ENCODE measurements around the gene OR7A17. TPM values are rescaled to one million over a fixed set of nuclear protein-coding genes. Genes with fewer than 3 reads are reported as not detected.

OR7A17 gene
- not detected for total RNA-seq

GRCh38 chr19:14886032-14886431, at the start of gene OR7A17:
OR7A17 (minus strand) TSS chr19:14886132; CDS start chr19:14881355, 4,777 bp downstream.
- ATAC-seq (no peak), DNase-seq (no peak)
- Mint-ChIP-seq H3K9me3 (no peaks in the 10 kb centered on the region), H3K4me3 (no peak within 1 kb of the TSS), H3K4me1 (ENCODE audit: low read depth) (peaks cover 6% of the 10 kb centered on the region), H3K27me3 (ENCODE audit: low read depth) (peaks cover 28% of the 10 kb centered on the region), H3K36me3 (ENCODE audit: insufficient read depth) (no peaks in the 10 kb centered on the region)

- DNase-seq (no peak), ATAC-seq (no peak)
- Mint-ChIP-seq H3K36me3 (ENCODE audit: insufficient read depth) (no peaks in the 10 kb centered on the region), H3K27me3 (ENCODE audit: low read depth) (peaks cover 29% of the 10 kb centered on the region), H3K4me3 (no peak overlapping the region), H3K4me1 (ENCODE audit: low read depth) (no peaks in the 10 kb centered on the region), H3K9me3 (peaks cover 6% of the 10 kb centered on the region)
Observed at GRCh38 chr19:14933506-14933905, 47.6 kb upstream of the OR7A17 start.

- no peak overlapping the region for H3K4me3 Mint-ChIP-seq
- H3K4me1 Mint-ChIP-seq (ENCODE audit: low read depth) = no peaks in the 10 kb centered on the region
- peaks cover 8% of the 10 kb centered on the region for H3K9me3 Mint-ChIP-seq
- DNase-seq (no peak), ATAC-seq (no peak)
- peaks cover 25% of the 10 kb centered on the region for H3K27me3 Mint-ChIP-seq (ENCODE audit: low read depth)
- H3K36me3 Mint-ChIP-seq (ENCODE audit: insufficient read depth) = no peaks in the 10 kb centered on the region
Observed at GRCh38 chr19:14916848-14917247, 30.9 kb upstream of the OR7A17 start.

DNA sequence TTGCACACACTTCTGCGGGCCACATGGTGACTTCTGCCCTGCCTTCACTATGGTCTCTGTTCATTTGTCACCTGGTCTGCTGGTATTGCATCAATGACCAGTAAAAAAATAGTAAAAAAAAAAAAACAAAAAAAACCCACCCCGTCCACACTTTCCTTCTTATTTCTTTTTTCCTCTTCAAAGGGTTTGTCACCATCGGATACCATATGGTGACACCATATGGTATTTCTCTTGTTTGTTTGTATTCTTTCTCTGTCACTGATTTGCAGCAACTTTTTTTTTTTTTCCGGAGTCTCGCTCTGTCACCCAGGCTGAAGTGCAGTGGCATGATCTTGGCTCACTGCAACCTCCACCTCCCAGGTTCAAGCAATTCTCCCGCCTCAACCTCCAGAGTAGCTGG, 29.2 kb upstream of the OR7A17 start:
- DNase-seq = no peak
- Mint-ChIP-seq H3K9me3 (peaks cover 8% of the 10 kb centered on the region), H3K4me3 (no peak overlapping the region), H3K36me3 (ENCODE audit: insufficient read depth) (no peaks in the 10 kb centered on the region), H3K27me3 (ENCODE audit: low read depth) (peaks cover 31% of the 10 kb centered on the region), H3K4me1 (ENCODE audit: low read depth) (no peaks in the 10 kb centered on the region)
- no peak for ATAC-seq

GRCh38 chr19:14906711-14907110, 20.8 kb upstream of the OR7A17 start:
- H3K9me3 Mint-ChIP-seq = no peaks in the 10 kb centered on the region
- H3K4me3 Mint-ChIP-seq = no peak overlapping the region
- H3K4me1 Mint-ChIP-seq (ENCODE audit: low read depth) = no peaks in the 10 kb centered on the region
- no peak for ATAC-seq
- peaks cover 39% of the 10 kb centered on the region for H3K27me3 Mint-ChIP-seq (ENCODE audit: low read depth)
- no peak for DNase-seq
- no peaks in the 10 kb centered on the region for H3K36me3 Mint-ChIP-seq (ENCODE audit: insufficient read depth)

DNA sequence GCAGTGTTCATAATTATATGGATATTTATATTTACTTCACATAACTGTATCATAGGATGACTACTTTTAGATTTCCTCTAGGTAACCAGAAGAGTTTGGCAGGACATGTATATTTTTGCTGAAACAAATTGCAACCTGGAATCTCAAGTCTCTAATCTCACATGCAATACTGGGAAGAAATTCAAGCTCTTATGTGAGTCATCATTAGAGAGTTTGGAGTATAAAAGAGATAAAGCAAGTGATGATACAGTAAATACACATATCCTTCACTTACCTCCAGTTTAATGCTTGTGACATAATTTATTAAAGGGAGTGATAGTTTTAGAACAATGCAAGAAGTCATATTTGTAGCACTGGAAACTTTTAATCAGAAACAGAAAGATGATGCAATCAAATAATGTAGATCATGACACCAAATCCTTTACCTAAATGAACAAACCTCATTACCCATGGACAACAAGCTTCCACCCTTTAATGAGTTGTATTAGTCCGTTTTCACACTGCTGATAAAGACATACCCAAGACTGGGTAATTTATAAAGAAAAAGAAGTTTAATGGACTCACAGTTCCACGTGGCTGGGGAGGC, 15.8 kb upstream of the OR7A17 start:
- no peak for DNase-seq
- peaks cover 36% of the 10 kb centered on the region for H3K27me3 Mint-ChIP-seq (ENCODE audit: low read depth)
- no peaks in the 10 kb centered on the region for H3K36me3 Mint-ChIP-seq (ENCODE audit: insufficient read depth)
- H3K9me3 Mint-ChIP-seq = no peaks in the 10 kb centered on the region
- H3K4me3 Mint-ChIP-seq = no peak overlapping the region
- ATAC-seq = no peak
- no peaks in the 10 kb centered on the region for H3K4me1 Mint-ChIP-seq (ENCODE audit: low read depth)

GRCh38 chr19:14890643-14891379, 4.9 kb upstream of the OR7A17 start:
- no peaks in the 10 kb centered on the region for H3K9me3 Mint-ChIP-seq
- H3K4me3 Mint-ChIP-seq = no peak overlapping the region
- DNase-seq (no peak), ATAC-seq (no peak)
- no peaks in the 10 kb centered on the region for H3K36me3 Mint-ChIP-seq (ENCODE audit: insufficient read depth)
- peaks cover 36% of the 10 kb centered on the region for H3K27me3 Mint-ChIP-seq (ENCODE audit: low read depth)
- H3K4me1 Mint-ChIP-seq (ENCODE audit: low read depth) = peaks cover 6% of the 10 kb centered on the region

DNA sequence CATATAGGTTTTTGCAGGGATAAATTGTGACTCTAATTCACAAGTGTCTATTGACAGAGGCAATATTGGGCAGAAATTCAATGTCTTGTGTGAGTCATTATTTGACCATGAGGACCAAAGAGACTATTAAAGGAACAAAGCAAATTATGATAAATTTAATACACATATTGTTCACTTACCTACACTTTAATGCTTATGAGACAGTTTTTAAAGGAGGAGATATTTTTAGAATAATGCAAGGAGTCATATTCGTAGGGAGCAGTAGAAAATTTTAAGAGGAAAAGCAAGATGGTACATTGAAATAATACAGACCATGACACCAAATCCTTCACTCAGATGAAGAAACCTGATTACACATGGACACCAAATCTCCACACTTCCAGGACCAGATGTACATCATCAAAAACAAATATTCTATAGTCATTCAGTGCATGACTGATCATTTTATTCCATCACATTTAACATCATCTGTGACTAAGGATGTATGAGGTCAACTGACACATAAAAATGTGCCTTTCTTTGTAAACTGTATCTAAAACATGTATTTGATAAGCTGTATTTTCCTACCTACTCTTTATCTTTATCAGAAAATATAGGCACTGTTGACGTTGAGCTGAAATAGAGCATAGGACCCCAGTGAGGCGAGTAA, 4.2 kb upstream of the OR7A17 start:
- no peak for ATAC-seq
- no peaks in the 10 kb centered on the region for H3K9me3 Mint-ChIP-seq
- no peaks in the 10 kb centered on the region for H3K36me3 Mint-ChIP-seq (ENCODE audit: insufficient read depth)

DNA sequence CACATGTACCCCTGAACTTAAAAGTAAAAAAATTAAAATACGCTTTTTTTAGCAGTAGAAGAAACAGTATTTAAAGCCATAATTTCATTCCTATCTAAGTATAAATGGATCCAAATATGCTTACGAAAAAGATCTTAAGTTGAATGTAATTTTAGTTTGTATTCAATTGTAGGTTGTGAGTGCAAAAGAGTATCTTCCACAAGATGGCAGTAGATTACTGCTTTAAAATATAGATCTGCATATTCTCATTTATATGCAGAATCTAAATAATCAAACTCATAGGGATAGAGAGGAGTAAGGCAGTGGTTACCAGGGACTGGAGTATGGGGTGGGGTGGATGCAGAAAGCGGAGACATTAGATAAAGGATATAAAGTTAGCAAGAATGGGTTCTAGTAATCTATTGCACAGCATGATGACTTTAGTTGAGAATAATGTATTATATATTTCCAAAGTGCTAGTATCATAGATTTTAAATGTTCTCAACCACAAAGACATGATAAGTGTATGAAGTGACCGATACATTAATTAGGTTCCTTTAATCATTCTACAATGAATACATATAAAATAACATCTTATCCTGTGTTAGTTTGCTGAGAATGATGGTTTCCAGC, 14.2 kb downstream of the OR7A17 start:
- no peak for DNase-seq
- ATAC-seq = no peak
- Mint-ChIP-seq H3K9me3 (no peaks in the 10 kb centered on the region), H3K36me3 (ENCODE audit: insufficient read depth) (no peaks in the 10 kb centered on the region), H3K4me1 (ENCODE audit: low read depth) (no peaks in the 10 kb centered on the region), H3K27me3 (ENCODE audit: low read depth) (peaks cover 46% of the 10 kb centered on the region), H3K4me3 (no peak overlapping the region)

More for the DNA sequence above, 4.2 kb upstream of the OR7A17 start:
- no peak overlapping the region for H3K4me3 Mint-ChIP-seq
- peaks cover 39% of the 10 kb centered on the region for H3K27me3 Mint-ChIP-seq (ENCODE audit: low read depth)
- H3K4me1 Mint-ChIP-seq (ENCODE audit: low read depth) = peaks cover 6% of the 10 kb centered on the region
- DNase-seq = no peak

- H3K36me3 Mint-ChIP-seq (ENCODE audit: insufficient read depth) = no peaks in the 10 kb centered on the region
- no peak overlapping the region for H3K4me3 Mint-ChIP-seq
- H3K9me3 Mint-ChIP-seq = no peaks in the 10 kb centered on the region
- peaks cover 52% of the 10 kb centered on the region for H3K27me3 Mint-ChIP-seq (ENCODE audit: low read depth)
- DNase-seq (no peak), ATAC-seq (no peak)
- no peaks in the 10 kb centered on the region for H3K4me1 Mint-ChIP-seq (ENCODE audit: low read depth)
Observed at GRCh38 chr19:14868497-14868896, 17.4 kb downstream of the OR7A17 start.

DNA sequence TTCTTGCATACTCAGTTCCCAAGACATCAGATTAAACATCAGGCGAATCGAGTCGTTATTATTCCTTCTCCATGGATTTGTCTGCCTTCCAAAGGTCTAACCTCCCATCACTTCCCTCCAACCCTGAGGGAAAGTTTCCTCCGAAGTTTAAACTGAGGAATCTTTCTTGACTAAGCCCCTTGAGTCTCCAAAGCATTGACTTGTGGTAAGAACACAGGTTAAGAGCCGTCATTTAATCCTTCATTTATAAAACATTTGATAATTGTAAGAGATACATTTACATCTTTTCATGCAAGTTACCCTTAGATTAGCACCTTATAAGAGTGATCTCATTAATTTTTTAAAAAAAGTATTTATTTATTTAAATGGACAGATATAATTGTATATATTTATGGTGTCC, 37.1 kb downstream of the OR7A17 start, which contains the start of gene OR7A10:
TSS of gene OR7A10 (minus strand) at position 101 of the 400 bp plus-strand sequence. CDS start 7,045 bp downstream, outside the sequence.
- DNase-seq (no peak), ATAC-seq (no peak)
- no peaks in the 10 kb centered on the region for H3K36me3 Mint-ChIP-seq (ENCODE audit: insufficient read depth)
- H3K4me1 Mint-ChIP-seq (ENCODE audit: low read depth) = no peaks in the 10 kb centered on the region
- no peak within 1 kb of the TSS for H3K4me3 Mint-ChIP-seq
- H3K9me3 Mint-ChIP-seq = no peaks in the 10 kb centered on the region
- peaks cover 47% of the 10 kb centered on the region for H3K27me3 Mint-ChIP-seq (ENCODE audit: low read depth)

GRCh38 chr19:14843578-14843977, 42.4 kb downstream of the OR7A17 start:
- no peaks in the 10 kb centered on the region for H3K4me1 Mint-ChIP-seq (ENCODE audit: low read depth)
- no peak overlapping the region for H3K4me3 Mint-ChIP-seq
- peaks cover 43% of the 10 kb centered on the region for H3K27me3 Mint-ChIP-seq (ENCODE audit: low read depth)
- DNase-seq = no peak
- no peak for ATAC-seq
- H3K36me3 Mint-ChIP-seq (ENCODE audit: insufficient read depth) = no peaks in the 10 kb centered on the region
- no peaks in the 10 kb centered on the region for H3K9me3 Mint-ChIP-seq

- Mint-ChIP-seq H3K9me3 (no peaks in the 10 kb centered on the region), H3K4me1 (ENCODE audit: low read depth) (no peaks in the 10 kb centered on the region), H3K27me3 (ENCODE audit: low read depth) (peaks cover 39% of the 10 kb centered on the region), H3K36me3 (ENCODE audit: insufficient read depth) (no peaks in the 10 kb centered on the region), H3K4me3 (no peak overlapping the region)
- no peak for ATAC-seq
- DNase-seq = no peak
Observed at GRCh38 chr19:14843169-14843568, 42.8 kb downstream of the OR7A17 start.

GRCh38 chr19:14840206-14840605, 45.7 kb downstream of the OR7A17 start:
- peaks cover 36% of the 10 kb centered on the region for H3K27me3 Mint-ChIP-seq (ENCODE audit: low read depth)
- DNase-seq (no peak), ATAC-seq (no peak)
- no peaks in the 10 kb centered on the region for H3K9me3 Mint-ChIP-seq
- no peaks in the 10 kb centered on the region for H3K4me1 Mint-ChIP-seq (ENCODE audit: low read depth)
- no peaks in the 10 kb centered on the region for H3K36me3 Mint-ChIP-seq (ENCODE audit: insufficient read depth)
- no peak overlapping the region for H3K4me3 Mint-ChIP-seq

Data from activated T-cell treated with anti-CD3 and anti-CD28 coated beads, Interleukin-2, amount 50 U/mL, for 4 hours (primary cell).